Stimulated activated CD8-positive, alpha-beta memory T cell treated with anti-CD3 and anti-CD28 coated beads, Interleukin-7, amount 100 ng/mL, for 1 hour (primary cell): ENCODE data around the gene SLAIN2.
"Not testable (repeated sequence)": the region's sequence is repeated elsewhere in the genome, so short reads cannot be mapped to it uniquely, and the experiment has no call there.

Experiments
- DNase-seq, 2 donors: peaks; one replicate each; pipeline ENCODE4 v3.0.0-alpha.2; 2020; ENCODE audit warnings: low read depth in 2 of 2

Gene SLAIN2

DNA sequence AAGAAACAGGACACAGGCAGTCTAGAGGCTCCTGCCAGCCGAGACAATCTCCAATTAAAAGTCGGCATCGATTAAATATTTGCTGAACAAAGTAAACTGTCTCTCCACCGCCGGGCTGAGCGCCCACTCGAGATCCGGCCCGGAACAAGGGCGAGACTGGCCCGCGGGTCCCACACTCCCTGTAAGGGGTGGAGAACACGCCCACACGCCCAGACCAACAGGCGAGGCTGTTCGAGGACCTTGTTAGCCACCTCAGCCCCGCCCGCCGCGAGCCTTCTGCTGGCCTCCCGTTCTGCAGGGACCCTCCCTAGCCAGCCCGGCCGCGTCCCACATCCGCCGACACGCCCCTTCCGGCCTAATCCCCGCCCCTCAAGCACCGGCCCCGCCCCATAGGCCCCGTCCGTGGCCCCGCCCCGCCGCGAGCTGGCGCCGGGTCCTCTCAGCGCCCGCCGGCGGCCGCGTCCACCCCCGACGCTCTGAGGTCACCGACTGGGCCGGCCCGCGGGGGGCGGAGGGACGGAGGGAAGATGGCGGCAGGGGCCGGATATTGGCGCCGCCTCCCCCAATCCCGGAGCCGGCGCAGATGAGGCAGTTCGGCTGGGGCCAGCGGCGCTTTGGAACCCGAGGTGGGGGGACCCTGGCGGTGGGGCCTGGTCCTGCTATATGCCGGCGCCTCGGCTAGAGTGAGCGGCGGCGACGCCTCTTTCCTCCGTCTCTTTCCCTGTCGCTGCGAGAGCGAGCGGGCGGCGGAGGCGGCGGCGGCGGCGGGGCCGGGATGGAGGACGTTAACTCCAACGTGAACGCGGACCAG lies at the start of gene SLAIN2:
Gene SLAIN2 (plus strand): TSS at position 565 of the 811 bp plus-strand sequence. CDS start 211 bp downstream, at position 776.
- DNase-seq, result peak; percentile 99 to 100

DNA sequence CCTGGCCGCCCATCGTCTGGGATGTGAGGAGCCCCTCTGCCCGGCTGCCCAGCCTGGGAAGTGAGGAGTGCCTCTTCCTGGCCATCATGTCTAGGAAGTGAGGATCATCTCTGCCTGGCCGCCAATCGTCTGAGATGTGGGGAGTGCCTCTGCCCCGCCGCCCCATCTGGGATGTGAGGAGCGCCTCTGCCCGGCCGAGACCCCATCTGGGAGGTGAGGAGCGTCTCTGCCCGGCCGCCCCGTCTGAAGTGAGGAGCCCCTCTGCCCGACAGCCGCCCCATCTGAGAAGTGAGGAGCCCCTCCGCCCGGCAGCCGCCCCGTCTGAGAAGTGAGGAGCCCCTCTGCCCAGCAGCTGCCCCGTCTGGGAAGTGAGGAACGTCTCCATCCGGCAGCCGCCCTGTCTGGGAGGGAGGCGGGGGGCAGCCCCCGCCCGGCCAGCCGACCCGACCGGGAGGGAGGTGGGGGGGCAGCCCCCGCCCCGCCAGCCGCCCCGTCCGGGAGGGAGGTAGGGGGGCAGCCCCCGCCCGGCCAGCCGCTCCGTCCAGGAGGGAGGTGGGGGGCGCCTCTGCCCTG lies 49.0 kb upstream of the SLAIN2 start:
- DNase-seq, result not testable (repeated sequence)

DNA sequence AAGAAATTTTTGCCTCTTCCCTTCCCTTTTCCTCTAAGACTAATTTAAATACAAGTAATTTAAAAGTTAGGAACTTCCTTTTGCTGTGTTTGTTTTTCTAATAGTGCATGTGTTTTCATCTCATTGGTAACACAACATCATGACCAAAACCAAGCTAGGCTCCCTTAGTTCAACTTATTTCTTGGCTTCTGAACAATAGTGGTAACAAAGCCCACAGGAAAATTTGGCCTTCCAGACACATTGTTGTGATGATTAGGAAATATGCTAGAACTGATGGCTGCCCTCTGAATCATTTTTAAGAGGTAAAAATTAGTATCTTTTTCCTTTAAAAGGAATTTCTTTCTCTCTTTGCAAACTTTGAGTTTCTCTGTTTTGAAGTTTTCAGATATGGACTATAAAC lies 46.2 kb upstream of the SLAIN2 start:
- no peak for DNase-seq

DNA sequence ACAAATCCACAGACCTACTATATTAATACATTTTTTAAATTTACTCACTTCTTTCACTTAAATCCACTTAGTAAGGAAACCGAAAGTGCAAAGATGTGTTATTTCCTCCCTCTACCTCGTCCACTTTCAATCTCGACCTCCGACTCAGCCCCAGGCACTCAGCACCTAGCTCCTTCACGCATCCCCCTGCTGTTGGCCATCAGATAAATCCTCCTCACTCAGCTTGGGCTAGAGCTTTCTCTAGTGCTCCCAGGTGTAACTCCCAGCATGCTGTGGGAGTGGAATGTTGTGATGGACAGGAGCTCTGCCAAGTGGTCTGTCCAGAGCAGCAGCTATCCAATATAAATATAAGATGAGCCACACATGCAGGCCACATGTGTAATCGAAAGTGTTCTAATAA lies 45.0 kb upstream of the SLAIN2 start:
- DNase-seq, result no peak

DNA sequence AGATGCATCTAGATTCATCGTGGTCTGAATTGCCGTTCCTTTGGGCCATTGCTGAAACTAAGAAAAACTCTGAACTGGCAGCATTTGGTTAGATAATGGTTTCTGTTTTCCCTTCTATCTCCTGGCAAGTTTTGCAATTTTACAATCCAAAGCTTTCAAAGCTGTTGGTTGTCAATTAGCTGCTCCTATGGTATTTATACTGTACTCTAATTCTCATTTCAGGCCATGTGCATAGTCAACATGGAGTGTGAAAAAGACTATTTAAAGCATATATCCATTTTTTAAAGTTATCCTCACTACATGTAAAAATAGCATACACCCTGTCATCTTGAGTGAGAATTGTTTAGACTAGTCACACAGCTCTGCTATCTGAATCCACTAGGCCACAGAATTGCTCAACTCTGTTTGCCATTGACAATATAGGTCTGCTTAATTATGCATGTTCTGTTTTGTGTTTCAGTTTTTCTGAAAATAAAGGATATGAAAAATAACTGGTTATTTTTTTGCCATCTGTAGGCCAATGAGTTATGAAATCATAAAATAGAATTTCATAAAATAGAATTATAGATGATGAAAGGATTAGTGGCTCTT lies 44.0 kb upstream of the SLAIN2 start:
- no peak for DNase-seq

DNA sequence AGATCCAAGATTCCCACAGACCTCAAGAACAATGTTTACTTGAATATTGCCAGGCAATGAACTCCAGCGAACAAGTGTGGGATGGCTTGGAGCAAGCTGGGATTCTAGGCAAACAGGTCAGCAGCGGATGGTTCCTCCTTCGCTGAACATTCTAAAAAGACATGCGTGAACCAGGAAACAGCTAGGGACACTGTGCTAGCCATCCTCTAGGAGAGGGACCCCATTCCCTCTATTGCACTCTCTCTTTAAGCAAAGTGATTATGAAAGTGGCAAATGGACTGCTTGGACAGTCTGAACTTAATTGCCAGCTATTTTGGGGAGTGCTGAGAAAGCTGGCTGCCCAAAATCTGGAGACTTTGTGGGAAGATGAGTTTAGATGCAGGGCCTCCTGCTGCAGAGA lies 41.8 kb upstream of the SLAIN2 start:
- no peak for DNase-seq

DNA sequence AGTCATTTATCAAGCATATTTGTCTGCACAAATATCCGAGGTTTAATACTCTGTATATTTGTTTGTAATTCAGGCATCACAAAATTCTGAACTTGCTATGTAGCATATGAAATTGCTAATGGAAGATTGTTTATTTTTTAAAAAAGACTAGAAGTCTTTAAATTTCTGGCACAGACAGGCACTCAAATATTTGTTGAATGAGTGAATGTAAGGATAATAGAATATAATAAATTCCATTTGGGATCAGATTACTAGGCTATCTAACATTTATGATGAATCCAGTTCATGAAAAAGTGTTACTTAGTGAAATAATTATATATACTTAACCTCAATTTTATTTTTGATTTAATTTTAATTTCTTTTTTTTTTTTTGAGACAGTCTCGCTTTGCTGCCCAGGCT lies 41.3 kb upstream of the SLAIN2 start:
- no peak for DNase-seq

- DNase-seq, result no peak
These were observed 35.8 kb upstream of the SLAIN2 start for GRCh38 chr4:48305508-48305907.

DNA sequence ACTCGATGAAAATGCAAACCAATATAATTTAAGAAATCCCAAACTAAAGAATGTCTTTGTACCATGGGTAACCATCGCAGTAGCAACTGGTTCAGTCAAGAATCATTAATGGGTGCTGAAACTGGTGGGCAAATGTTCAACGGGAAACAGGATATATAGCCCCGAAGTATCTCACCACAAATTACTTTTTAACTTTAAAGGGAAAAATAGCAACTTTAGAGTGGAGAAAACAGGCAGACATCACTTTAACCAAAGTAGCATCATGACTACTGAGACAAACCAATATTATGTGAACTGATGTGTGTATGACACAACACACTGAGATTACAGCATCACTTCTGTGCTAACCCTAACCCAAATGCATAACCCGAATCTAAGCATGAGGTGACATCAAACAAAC lies 33.8 kb upstream of the SLAIN2 start:
- no peak for DNase-seq

GRCh38 chr4:48308901-48309300 lies 32.4 kb upstream of the SLAIN2 start:
- DNase-seq, result no peak

DNA sequence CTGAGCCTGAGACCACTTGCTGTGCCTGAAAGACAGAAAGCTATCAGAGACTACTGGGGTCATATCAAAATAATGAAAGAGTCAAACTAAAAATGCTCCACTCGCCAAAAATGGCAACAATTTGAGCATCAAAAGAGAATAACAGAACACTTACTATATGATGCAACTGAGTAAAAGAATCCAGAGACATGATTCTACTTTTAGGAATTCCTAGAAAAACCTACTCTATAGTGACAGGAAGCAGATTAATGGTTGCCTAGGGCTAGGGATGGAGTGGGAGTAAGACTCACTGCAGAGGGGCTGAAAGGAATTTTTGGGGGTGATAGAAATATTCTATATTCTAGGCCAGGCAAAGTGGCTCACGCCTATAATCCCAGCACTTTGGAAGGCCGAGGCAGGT lies 29.4 kb upstream of the SLAIN2 start:
- DNase-seq, result no peak

DNA sequence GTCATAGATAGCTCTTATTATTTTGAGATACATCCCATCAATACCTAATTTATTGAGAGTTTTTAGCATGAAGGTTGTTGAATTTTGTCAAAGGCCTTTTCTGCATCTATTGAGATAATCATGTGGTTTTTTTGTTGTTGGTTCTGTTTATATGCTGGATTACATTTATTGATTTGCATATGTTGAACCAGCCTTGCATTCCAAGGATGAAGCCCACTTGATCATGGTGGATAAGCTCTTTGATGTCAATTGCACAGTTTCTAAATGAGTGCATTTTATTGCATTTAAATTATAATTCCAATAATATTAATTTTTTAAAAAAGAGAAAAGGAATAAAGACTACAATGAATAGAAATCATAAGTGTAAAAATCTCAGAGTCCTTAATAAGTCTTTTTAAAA lies 26.6 kb upstream of the SLAIN2 start:
- DNase-seq, result not testable (repeated sequence)

DNA sequence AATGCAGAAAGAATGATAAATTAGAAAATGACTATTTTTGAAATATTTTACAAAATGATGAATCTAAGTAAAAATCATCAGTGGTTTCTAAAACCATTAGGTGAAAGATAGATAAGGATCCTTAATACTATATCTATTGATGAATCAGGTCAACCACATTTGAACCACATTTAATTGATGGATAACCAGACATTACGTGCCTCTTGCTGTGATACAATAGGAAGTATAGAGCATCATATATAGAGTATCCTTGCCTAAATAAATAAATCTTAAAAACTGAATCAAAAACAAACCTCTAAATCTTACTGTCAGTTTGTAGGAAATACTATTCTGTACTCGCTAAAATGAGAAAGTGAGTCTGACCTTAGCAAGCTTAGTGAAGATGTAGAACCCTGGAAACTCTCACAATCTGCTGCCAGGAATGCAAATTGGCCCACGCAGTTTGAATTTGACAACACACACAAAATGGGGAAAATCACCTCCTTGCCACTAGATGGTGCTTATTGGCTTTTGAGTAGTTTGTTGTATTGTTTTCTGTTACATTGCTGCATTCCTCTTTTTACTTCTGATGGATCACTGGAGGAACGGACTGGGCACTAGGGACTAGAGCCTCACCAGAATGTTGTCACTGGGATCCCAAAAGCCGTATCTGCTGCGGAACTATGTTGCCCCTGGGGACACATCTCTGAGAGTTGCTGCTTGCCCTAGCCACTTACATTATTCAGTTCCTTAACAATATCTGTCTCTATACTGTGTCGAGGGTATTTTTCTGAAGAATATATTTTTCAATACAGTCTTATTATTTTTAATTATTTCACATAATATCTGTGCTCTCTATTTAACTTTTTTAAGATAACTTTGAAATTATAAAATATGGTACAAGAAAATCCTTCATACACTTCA lies 25.4 kb upstream of the SLAIN2 start:
- DNase-seq, result no peak

DNA sequence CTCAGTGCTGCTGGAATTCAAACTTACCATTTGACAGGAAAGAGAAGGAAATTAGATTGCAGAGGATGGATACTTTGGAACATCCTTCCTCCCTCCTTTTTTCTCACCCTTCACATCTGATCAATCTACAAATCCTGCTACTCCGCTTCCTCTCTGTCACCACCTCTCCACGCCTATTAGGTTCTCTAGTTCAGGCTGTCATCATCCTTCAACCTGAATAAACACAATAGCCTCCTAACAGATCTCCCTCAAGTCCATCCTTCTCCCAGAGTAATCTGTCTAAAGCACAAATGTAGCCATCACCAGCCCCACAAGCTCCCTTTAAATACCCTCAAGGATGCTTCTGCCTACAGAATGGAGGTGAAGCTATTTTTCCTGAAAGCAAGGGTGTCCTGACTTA lies 20.0 kb upstream of the SLAIN2 start:
- DNase-seq, result no peak

DNA sequence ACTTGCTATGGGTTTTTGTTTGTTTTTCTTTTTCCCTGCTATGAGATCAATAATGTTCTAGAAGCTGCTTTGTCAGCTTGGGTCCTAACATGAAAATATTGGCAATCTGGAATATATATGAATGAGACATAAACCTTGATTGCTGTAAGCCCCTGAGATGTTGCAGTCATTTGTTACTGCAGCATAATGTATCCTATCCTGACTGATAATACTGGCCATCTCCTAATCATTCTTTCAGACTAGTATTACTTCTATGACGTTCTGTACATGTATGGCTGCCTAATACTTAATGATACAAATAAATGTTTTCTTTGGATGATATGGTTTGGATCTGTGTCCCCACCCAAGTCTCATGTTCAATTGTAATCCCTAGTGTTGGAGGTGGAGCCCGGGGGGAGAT lies 19.3 kb upstream of the SLAIN2 start:
- no peak for DNase-seq

DNA sequence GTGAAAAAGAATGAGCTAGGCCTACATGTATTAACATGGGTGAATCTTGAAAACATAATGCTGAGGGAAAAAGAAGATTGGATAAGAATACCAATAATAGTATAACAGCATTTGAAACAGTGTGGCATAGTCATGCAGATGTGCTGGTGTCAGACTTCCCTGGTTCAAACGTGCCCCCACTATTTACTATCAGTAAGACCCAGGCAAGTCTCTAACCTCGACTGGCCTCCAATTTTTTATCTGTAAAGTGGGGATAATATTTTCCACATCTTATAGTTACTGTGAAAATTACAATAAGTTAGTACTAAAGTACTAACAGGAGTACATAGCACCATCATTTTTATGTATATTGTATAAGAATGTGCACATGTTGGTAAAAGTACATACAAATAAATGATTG lies 17.0 kb upstream of the SLAIN2 start:
- no peak for DNase-seq

- DNase-seq, result no peak
These were observed 12.1 kb upstream of the SLAIN2 start for GRCh38 chr4:48329193-48329592.

DNA sequence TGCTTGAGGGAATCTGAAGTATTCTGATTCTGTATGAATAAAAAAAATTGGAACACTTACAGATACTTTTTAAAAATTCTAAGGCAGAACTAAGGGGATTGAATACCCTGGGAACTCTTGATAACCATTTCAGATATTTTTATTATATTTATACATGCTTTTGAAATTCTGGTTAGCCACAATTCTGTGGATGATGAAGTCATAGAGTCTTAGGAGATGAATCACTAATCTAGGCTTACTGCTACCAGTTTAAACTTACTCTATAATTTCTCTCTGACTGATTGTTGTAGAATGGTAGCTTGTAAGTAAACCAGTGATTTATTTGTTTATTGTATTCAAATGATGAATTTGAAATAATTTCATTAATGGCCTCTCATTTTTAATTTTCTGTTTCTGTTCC lies 11.4 kb upstream of the SLAIN2 start:
- no peak for DNase-seq

DNA sequence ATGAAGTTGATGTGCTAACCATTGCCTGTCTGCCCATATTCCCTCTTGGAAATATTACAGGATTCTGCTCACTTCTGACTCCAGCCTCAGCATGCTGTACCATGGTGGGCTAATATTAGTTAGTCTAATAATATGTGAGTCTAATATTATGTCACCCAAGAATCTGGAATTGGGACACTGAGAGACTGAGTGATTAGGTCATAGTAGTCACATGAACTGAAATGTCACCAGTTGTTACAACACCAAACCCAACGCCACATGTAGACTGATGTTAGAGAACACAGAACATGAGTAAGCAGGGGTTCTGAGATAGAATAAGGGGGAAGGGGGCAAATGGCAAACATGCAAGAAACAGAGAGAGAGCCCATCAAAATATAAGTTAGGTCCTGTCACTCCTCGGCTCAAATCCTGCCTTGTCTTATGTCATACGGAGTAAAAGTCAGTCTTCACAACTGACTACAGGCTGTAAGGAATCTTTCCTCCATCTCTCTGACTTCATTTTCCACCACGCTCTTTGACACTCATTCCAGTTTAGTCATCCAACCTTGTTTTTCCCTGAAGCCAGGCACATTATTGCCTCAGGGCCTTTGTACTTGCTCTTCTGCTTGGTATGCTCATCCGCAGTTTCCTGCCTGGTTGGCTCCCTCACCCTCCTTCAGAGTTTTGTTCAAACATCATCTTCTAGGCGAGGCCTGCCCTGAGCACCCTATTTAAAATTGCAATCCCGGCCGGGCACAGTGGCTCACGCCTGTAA lies 9.6 kb upstream of the SLAIN2 start:
- no peak for DNase-seq

DNA sequence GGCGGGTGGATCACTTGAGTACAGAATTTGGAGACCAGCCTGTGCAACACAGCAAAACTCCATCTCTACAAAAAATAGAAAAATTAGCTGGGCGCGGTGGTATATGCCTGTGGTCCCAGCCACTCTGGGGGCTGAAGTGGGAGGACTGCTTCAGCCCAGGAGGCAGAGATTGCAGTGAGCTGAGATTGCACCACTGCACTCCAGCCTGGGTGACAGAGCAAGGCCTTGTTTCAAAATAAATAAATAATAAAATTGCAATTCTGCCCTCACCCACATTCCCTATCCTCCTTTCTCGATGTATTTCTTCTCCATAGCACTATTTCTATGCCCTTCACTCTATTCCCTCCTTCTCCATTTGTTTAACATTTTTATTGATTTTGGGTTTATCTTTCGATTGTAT lies 8.7 kb upstream of the SLAIN2 start:
- no peak for DNase-seq

GRCh38 chr4:48333587-48333986 lies 7.7 kb upstream of the SLAIN2 start:
- DNase-seq, result no peak
